Measurements from ENCODE around the gene CD52.

The CD52 gene, protein sequence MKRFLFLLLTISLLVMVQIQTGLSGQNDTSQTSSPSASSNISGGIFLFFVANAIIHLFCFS

DNA sequence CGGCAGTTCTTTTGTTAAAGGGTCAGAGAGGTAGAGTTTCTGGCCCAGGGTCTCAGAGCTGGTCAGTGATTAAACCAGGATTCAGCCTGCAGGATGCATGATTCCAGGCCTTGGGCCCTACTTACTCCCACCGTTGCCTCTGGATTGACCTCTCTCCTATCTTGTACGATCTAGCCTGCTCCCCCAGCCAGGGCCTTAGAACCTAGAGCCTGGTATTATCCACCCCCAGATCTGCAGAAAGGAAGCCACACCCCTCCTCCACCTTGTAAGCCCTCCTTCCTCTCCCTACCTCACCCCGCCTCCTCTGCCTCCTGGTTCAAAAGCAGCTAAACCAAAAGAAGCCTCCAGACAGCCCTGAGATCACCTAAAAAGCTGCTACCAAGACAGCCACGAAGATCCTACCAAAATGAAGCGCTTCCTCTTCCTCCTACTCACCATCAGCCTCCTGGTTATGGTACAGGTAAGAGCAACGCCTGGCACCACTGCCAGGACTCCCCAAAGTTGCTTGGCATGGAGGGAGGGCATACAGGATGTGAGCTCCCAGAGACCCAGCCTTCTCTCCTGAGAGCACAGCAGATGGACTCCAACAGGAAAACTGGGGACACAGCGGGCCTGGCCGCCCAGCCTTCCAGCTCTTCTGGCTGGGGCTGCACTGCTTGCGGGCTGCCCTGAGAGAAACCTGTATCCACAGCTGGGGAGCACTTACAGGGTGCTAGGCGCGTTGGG lies at the start of gene CD52:
Gene CD52 (plus strand): TSS at position 347 of the 726 bp plus-strand sequence. CDS start 60 bp downstream, at position 407.
- peak; percentile 73 for DNase-seq

DNA sequence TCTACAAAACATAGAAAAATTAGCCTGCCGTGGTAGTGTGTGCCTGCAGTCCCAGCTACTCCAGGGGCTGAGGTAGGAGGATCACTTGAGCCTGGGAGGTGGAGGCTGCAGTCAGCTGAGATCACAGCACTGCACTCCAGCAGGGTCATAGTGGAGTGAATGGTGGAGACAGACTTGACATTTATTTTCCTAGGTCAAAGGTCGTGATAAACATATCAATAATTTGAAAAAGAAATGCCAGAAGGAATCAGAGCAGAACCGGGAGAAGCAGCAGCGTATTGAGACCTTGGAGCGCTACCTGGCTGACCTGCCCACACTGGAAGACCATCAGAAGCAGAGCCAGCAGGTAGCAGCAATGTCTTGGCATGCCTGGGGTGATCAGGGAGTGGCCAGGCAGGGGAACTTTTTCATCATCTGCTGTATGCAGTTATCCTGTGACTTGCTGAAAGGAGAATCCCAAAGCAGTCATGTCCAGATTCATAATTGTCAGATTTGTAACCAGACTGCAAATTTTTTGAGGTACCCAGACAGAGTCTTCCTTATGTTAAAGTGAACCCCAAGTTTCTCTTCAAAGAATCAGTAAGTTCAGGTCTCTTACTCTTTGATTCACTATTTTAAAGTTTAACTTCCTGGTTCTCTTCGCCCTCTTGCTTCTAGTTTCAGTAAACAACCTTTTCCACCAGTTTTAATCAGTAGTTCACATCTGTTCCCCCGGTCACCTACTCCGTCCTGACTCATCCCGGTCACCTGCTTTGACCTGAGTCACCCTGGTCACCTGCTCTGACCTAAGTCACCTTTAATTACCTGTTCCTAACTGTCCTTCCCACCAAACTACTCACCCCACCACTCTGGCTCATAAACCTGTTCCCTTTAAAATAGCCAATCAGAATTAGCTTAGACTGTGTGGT lies 49.2 kb upstream of the CD52 start:
- DNase-seq: no peak

DNA sequence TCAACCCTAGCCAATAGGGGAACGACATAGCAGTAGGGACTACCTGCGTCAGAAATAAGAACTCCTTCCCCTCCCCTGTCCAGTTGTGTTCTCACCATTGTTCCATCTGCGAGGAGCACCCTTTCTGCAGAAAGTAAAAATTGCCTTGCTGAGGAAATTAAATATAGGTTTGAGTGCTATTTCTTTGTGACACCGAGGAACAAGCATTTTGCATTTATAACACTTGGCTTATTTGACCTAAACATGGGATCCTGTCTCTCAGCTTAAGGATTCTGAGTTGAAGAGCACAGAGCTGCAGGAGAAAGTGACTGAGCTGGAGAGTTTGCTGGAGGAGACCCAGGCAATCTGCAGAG lies 48.6 kb upstream of the CD52 start:
- no peak for DNase-seq

DNA sequence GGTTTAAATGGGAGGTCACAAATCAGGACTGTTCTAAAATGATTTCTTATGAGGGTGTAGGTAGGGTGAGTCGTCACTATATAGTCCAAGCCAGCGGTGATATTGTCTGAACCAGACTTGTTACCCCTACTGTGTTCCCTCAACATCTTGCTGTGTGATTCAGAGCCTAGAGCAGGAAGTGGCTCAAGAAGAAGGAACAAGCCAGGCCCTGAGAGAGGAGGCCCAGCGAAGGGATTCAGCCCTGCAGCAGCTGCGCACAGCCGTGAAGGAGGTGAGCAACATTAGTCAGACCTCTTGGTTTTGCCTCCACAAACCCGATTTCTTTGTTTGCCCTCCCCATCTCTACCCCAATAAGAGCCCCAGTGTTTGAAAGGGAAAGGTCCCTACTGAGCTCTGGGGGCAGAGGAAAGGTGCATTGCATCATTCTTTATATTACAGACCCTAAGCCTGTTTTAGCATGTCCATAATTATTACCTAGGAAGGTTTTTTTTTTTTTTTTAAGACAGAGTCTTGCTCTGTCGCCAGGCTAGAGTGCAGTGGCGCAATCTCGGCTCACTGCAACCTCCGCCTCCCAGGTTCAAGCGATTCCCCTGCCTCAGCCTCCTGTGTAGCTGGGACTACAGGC lies 42.8 kb upstream of the CD52 start:
- peak; percentile 53 for DNase-seq

DNA sequence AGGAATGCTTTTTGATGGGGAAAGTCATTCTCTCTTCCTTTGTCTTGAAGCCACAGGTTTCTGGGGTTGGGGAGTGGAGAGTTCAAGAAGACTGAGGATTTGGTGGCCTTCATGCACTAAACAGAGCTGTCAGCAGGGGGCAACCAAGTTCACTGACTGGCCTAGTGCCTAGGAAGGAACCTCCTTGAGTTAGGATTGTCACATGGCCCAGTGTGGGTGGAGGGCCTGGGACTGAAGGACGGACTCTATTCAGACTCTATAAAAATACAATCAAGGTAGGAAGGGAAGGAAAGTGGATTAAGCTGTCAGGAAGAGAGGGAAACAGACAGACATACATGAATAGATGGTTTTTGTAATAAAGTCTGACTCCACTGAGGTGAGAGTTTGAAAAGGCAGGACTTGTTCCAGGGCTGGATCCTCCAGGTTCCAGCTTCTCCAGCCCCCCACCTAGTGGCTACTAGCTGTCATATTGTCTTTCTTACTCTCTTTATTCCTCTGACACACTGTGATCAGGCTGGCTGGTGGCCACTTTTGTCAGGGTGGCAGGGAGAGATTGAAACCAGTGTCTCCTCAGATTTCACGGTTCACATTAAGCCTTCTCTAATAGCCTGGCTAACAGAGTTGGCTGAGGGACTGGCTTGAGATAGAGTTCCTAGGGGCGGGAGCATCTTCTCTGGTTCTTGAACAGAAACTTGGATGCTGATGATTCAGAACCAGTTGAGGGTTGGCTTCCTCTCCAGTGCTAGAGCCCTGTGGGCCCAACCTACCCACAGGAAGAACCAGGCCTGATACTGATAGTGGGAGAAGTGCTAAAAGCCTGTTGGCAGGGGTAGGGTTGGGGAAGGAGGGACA lies 42.0 kb upstream of the CD52 start:
- DNase-seq: peak; percentile 75

DNA sequence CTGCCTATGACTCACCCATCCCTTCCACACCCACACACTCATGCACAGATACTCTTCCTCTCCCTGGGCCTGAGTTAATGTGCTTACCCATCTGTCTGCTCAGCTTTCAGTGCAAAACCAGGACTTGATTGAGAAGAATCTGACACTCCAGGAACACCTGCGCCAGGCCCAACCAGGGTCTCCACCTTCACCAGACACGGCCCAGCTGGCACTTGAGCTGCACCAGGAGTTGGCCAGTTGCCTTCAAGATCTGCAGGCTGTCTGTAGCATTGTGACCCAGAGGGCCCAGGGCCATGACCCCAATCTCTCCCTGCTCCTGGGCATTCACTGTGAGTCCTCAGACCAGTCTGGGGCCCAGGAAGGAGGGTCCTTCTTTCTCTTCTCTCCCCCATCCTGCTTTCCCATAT lies 41.3 kb upstream of the CD52 start:
- DNase-seq: no peak

DNA sequence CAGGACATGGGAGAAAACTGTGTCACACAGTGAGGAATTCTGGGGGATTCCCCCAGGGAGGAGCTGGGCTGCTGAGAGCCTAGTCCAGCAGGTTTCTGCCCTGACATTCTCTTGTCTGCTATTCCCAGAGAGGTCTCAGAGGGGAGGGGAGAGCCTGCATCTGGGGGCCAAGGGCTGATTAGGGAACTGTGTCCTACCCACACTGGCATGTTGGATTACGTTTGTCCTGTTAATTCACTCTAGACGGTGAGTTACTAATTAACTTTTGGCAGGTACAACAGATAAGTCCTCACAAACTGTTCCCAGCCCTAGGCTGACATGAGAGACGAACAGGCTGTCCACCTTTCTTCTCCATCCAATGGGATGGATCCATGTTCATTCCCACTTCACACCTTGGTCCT lies 40.5 kb upstream of the CD52 start:
- no peak for DNase-seq

DNA sequence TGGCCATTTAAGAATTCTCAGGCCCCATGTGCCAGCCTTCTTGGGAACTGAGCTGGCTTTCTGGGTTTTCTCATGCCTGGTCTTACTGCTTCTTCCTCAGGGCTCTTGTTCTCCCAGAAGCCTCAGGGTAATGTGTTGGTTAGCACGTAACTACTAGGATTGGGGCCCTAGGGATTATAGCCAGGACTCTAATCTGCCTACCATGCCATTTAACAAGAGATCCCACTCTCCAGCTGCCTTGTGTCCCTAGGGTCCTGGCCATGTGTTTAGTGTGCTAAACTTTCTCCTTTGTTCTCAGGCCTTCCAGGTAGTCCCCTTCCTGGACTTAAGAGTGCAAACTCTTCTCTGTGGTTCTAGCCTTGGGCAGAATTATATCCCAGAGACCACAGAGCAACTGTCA lies 40.0 kb upstream of the CD52 start:
- no peak for DNase-seq

DNA sequence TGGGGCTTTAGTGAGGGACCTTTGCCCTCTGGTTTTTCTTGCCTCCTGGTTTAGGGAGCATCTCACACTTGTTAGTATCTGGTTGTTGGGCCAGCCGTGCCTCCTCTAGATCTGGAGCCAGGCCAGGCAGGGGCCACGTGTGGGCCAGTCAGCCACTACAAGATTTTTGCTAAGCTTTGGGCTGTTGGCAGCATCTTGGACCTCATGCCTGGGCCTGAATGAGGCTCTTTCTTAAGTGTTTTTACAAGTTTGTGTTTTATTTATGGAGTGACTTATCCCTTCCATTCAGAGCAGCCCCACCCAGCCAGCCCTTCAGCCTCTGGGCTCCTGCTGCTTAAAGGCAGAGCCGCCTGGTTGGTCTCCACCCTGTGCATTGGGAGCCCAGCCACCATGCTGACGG lies 39.5 kb upstream of the CD52 start:
- no peak for DNase-seq

DNA sequence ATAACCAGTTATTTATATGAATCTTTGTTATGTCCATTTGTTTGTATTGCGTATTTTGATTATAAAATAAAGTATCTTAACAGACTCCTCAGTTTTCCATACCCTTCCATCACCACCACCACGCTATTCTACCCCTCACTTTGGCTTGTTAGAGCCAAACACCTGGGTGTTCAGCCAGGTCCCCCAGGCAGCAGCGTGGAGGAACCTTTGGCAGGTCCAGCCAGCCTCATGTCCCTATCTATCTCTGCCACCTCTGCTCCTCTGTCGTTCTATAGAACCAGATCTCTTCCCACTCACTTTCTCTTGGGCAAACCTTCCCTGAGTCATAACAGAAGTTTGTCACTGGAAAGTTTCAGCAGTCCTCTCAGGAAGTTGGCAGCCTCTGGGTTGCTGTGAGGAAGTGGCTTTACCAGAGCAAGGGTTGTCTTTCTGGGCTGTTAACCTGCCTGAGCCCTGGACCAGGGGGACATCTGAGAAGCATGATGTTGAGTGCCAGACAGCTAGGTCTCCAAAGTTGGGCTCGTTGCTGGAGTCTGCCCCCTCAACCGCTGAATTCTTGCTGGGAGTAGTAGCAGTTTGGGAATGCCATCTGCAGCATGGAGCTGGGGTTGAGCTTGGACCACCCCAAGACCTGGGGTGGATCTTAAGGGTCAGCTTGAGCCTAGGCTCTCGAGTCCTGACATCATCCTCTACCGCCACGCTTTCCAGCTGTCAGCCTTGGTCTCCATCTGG lies 38.9 kb upstream of the CD52 start:
- peak; percentile 50 for DNase-seq

DNA sequence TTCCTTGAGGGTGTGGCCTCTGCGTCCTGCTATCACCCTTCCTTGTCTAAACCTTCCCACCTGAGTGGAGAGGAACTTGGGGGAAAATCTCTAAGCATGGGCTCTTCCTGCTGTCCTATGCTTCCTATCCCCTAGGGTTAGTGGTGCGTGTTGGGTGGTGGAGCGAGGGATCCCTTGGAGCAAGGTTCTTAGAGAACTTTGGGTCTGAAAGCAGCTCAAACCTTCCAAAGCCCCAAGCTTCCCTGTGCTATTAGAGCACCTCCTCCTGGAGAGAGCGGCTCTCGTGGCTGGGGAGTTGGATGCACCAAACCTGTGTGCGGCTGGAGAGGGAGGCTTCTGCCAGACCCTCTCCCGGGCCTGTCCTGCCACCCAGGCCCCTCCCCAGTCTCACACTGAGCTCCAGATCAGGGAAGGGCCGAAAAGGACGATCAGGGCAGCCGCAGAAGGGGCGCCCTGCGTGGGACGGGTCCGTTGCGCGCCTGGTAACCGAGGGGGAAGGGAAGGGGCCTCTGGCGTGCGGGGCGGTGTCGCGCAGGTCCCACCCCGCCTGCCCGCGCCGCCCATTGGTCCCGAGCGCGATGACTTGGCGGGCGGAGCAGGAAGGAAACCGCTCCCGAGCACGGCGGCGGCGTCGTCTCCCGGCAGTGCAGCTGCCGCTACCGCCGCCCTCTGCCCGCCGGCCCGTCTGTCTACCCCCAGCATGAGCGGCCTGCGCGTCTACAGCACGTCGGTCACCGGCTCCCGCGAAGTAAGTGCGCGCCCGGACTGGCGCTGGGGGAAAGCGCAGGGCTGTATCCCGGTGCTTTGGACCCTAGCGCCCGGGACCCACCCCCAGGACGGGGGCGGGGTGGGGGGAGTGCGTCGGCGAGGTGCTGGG lies 38.1 kb upstream of the CD52 start, which contains the start of gene SH3BGRL3:
Gene SH3BGRL3 (plus strand): TSS at position 631 of the 877 bp plus-strand sequence. CDS start 70 bp downstream, at position 701.
- peak; percentile 83 for DNase-seq

DNA sequence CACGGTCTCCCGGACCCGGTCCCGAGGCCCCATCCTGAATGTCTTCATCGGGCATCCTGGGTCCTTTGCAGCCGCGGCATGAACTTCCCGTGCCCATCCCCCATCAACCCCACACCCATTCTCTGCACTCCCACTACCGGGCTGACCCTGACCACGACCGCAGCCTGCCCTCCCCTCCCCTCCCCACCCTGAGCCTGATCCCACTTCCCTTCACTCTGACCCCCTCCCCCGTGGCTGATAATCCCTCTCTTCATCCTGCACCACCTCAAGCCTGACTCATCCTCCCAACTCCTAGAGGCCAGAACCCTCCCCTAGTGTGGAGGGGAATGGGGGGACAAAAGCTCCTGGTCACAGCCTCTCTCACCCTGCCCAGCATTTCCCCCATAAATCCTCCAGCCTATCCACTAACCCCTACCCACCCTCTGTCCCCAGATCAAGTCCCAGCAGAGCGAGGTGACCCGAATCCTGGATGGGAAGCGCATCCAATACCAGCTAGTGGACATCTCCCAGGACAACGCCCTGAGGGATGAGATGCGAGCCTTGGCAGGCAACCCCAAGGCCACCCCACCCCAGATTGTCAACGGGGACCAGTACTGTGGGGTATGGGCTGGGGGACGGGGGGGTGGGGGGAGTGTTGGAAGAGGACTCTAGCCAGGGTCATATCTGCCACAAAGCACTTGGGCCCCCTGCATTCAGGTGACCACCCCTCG lies 37.3 kb upstream of the CD52 start:
- no peak for DNase-seq

DNA sequence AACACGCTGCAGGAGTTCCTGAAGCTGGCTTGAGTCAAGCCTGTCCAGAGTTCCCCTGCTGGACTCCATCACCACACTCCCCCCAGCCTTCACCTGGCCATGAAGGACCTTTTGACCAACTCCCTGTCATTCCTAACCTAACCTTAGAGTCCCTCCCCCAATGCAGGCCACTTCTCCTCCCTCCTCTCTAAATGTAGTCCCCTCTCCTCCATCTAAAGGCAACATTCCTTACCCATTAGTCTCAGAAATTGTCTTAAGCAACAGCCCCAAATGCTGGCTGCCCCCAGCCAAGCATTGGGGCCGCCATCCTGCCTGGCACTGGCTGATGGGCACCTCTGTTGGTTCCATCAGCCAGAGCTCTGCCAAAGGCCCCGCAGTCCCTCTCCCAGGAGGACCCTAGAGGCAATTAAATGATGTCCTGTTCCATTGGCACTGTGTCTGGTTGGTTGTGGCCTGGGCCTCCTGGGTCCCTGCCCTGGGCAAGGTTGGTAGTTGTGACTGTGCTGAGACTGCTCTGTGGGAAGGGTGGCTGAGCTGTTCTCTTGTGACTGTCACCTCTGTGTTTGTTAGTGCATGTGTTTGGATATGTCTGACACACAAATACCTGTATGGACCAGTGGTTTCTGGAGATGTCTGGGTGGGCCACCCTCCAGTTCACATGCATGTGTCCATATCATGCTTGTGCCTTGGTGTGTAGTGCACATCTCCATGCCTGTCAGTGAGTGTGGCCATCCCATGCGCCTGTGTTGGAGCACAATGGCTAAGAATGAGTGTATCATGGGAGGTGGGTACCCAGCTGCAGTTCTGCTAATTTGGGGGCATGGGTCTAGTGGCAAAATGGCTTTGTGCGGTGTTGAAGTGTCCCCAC lies 36.4 kb upstream of the CD52 start:
- DNase-seq: no peak

DNA sequence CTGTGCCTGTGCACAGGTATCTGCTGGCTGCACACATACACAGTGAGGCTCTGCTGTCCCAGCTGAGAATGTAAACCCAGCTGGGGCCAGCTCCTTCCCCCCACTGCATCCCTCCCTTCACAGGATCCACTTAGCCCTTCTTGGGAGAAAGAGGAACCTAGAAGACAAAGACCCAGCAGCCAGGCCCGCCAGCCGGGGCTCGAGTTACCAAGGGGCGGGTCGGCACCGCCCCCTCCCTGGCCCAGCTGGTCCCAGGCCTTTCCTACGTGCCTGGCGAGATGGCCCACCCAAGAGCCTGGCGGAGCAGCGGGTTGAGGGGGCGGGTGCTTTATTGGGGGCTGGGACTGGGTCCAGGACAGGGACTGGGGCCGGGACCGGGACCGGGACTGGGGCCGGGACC lies 35.8 kb upstream of the CD52 start:
- no peak for DNase-seq

DNA sequence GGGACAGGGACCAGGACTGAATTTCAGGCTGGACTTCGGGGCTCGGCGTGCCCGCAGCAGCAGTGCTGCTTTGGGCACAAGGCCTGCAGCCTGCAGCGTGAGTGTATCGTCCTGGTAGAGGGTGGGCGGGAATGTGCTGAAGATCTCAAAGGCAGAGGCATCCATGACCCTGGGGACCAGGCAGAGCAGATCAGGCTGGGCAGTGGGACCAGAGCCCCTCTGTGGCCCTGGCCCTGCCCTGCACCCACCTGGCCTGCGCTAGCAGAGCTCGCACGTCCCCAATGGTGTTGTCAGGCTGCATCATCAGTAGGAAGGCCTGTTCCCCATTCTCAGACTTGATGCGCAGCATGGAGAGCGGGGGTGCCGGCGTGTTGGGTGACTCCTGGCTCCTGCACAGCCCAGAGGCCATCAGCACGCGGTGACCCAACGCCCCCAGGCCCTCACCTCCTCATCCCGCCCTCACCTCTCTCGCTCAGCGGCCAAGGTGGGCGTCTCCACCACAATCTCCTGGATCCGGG lies 35.3 kb upstream of the CD52 start:
- no peak for DNase-seq

DNA sequence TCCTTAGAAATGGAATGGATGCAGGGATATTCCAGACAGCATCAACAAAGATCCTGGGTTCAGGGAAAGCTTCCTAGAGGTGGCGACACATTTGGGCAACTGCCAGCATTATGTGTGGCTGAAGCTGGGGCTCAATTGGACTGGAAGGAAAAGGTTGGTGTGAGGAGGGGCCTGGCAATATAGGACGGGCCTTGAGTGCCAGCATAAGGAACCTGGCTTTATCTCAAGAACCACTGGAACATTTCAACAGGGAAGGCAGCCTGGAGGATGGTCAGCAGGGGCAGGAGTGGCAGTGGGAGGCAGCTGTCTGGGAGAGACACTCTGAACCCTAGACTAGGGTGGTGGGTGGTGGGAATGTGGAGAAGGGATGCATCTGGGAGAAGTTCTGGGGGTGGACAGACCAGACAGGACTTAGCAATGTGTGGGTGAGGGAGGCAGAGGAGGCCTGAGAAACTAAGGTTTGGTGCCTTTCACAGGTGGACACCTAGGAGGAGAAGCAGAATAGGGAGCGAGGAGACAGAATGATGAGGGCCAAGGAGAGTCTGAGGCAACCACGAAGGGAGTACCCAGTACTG lies 34.4 kb upstream of the CD52 start:
- DNase-seq: no peak

DNA sequence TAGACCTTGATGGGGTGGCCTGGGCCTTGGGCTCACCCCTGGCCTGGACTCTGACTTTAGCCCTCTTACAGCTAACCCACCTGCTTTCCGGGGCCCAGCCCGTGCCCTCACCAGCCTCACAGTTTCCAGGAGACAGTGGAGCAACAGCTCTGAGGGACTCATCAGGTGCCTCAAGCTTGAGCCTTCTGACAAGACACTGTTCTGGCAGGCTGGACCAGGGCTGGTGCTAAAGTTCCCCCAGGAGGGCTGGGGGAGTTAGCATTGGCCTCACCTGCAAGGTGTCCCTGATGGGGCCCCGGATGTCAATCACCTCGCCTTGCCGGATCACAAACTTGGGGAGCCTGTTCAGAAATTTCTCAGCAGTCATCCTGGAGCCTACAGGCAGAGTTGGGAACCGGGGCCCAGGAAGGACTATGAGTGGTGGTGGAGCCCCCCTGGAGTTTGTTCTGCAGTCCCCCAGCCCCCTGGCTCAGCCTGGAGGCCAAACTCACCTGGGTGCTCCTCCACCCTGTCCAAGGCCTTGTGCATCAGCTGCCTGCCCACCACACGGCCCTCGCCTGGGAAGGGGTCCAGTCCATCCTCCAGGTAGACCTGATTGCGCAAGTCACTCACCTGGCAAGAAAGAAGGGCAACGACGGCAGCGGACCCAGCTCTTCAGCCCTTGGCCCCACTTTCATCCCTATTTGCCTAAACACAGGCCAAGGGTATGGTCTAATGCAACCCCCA lies 33.7 kb upstream of the CD52 start:
- no peak for DNase-seq

Measured in CD4-positive, alpha-beta T cell treated with Interferon gamma for 1 hour (primary cell).